Measurements from ENCODE around the gene GBP4. TPM values are rescaled to one million over a fixed set of nuclear protein-coding genes. Genes with fewer than 3 reads are reported as not detected.

Gene GBP4
- total and polyA plus RNA-seq, 2 experiments from 2014 or later = 0.03 TPM; not detected in 1

DNA sequence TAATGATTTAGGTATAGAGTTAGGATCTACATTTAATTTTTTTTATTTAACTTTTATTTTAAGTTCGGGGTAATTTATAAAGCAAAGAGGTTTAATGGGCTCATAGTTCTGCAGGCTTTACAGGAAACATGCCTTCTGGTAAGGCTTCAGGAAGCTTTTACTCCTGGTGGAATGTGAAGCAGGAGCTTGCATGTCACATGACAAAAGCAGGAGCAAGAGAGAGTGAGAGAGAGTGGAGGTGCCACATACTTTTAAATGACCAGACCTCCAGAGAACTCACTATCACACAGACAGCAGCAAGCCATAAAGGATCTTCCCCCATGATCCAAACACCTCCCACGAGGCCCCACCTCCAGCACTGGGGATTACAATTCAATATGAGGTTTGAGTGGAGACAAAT is 55.3 kb downstream of the GBP4 start (continued):
- TF ChIP-seq, protein P1, sequence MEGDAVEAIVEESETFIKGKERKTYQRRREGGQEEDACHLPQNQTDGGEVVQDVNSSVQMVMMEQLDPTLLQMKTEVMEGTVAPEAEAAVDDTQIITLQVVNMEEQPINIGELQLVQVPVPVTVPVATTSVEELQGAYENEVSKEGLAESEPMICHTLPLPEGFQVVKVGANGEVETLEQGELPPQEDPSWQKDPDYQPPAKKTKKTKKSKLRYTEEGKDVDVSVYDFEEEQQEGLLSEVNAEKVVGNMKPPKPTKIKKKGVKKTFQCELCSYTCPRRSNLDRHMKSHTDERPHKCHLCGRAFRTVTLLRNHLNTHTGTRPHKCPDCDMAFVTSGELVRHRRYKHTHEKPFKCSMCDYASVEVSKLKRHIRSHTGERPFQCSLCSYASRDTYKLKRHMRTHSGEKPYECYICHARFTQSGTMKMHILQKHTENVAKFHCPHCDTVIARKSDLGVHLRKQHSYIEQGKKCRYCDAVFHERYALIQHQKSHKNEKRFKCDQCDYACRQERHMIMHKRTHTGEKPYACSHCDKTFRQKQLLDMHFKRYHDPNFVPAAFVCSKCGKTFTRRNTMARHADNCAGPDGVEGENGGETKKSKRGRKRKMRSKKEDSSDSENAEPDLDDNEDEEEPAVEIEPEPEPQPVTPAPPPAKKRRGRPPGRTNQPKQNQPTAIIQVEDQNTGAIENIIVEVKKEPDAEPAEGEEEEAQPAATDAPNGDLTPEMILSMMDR (conservative IDR thresholded peaks at IDR 0.05; ENCODE audit: low read depth in 2 of 2) = no peak
- TF ChIP-seq STAT1 (IDR thresholded peaks at IDR 0.05; ENCODE audit: unreplicated experiment) = no peak
- TF ChIP-seq JUNB (IDR thresholded peaks at IDR 0.05; ENCODE audit: unreplicated experiment) = no peak
- no peak for TF ChIP-seq CREB1 (CRISPR knock-in tag; IDR thresholded peaks at IDR 0.05; ENCODE audit: low read depth)
- no peak for TF ChIP-seq EZH2 (IDR thresholded peaks at IDR 0.05; ENCODE audit: low read depth, unreplicated experiment)
- TF ChIP-seq POLR2AphosphoS5 (IDR thresholded peaks at IDR 0.05; ENCODE audit: low read depth) = no peak
- TF ChIP-seq, protein P2, sequence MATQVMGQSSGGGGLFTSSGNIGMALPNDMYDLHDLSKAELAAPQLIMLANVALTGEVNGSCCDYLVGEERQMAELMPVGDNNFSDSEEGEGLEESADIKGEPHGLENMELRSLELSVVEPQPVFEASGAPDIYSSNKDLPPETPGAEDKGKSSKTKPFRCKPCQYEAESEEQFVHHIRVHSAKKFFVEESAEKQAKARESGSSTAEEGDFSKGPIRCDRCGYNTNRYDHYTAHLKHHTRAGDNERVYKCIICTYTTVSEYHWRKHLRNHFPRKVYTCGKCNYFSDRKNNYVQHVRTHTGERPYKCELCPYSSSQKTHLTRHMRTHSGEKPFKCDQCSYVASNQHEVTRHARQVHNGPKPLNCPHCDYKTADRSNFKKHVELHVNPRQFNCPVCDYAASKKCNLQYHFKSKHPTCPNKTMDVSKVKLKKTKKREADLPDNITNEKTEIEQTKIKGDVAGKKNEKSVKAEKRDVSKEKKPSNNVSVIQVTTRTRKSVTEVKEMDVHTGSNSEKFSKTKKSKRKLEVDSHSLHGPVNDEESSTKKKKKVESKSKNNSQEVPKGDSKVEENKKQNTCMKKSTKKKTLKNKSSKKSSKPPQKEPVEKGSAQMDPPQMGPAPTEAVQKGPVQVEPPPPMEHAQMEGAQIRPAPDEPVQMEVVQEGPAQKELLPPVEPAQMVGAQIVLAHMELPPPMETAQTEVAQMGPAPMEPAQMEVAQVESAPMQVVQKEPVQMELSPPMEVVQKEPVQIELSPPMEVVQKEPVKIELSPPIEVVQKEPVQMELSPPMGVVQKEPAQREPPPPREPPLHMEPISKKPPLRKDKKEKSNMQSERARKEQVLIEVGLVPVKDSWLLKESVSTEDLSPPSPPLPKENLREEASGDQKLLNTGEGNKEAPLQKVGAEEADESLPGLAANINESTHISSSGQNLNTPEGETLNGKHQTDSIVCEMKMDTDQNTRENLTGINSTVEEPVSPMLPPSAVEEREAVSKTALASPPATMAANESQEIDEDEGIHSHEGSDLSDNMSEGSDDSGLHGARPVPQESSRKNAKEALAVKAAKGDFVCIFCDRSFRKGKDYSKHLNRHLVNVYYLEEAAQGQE (IDR thresholded peaks at IDR 0.05; ENCODE audit: unreplicated experiment) = no peak
- TF ChIP-seq ZNF114 (CRISPR knock-in tag; IDR thresholded peaks at IDR 0.05) = no peak

DNA sequence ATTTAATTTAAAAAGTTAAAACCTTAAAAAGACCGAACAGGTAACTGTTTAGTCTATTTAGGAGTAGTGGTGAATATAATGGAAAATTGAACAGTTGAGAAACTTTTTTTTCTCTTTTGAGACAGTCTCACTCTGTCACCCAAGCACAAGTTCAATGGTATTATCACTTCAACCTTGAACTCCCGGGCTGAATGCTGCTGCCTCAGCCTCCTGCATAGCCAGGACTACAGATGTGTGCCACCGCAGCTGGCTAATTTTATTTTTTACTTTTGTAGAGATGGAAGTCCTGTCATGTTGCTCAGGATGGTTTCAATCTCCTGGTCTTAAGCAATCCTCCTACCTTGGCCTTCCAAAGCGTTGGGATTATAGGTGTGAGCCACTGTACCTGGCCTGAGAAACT is 56.6 kb downstream of the GBP4 start:
- Mint-ChIP-seq H3K9me3 (no peaks in the 10 kb centered on the region; the same call in 2 of the 3 replicates), H3K4me3 (no peak overlapping the region), H3K27ac (no peak overlapping the region), H3K27me3 (ENCODE audit: insufficient read depth, low read depth, poor library complexity) (no peaks in the 10 kb centered on the region), H3K4me1 (no peaks in the 10 kb centered on the region; the same call in 2 of the 3 replicates), H3K36me3 (ENCODE audit: low read depth) (no peaks in the 10 kb centered on the region)
- no peak overlapping the region for H3K4me3 ChIP-seq
- no peak overlapping the region for H3K27ac ChIP-seq (ENCODE audit: low read depth)
- no peaks in the 10 kb centered on the region for H3K79me2 ChIP-seq (replicated peaks; ENCODE audit: insufficient read depth)
- H3K4me1 ChIP-seq (ENCODE audit: insufficient read depth) = no peaks in the 10 kb centered on the region
- H4K20me1 ChIP-seq (replicated peaks; ENCODE audit: insufficient read depth) = no peaks in the 10 kb centered on the region
- H3F3A ChIP-seq (replicated peaks; ENCODE audit: low read depth) = no peaks in the 10 kb centered on the region
- H3K27me3 ChIP-seq (ENCODE audit: insufficient read depth) = no peaks in the 10 kb centered on the region
- no peaks in the 10 kb centered on the region for H3K9me2 ChIP-seq (ENCODE audit: insufficient read depth)
- no peaks in the 10 kb centered on the region for H3K36me3 ChIP-seq (ENCODE audit: insufficient read depth)
- no peak for DNase-seq (ENCODE audit: low spot score)
- H2AFZ ChIP-seq = peak overlapping the region; percentile 19; the same call in 1 of the 2 replicates
- no peak overlapping the region for H3K4me2 ChIP-seq
- TF ChIP-seq POLR2AphosphoS5 (IDR thresholded peaks at IDR 0.05; ENCODE audit: low read depth) = no peak
- TF ChIP-seq EZH2 (IDR thresholded peaks at IDR 0.05; ENCODE audit: low read depth, unreplicated experiment) = no peak
- no peak for TF ChIP-seq JUNB (IDR thresholded peaks at IDR 0.05; ENCODE audit: unreplicated experiment)
- no peak for TF ChIP-seq ZNF114 (CRISPR knock-in tag; IDR thresholded peaks at IDR 0.05)
- no peak for TF ChIP-seq NANOG (IDR thresholded peaks at IDR 0.05; ENCODE audit: borderline replicate concordance)
- no peak for ATAC-seq
